Mesenchymal stem cell (in vitro differentiated cells and primary cell): ENCODE results near the gene DNAH3.
A peak's percentile ranks its signal among the peaks of the same experiment; 100 is the strongest.

Experiments used
- DNase-seq: peaks from one replicate; pipeline ENCODE4 v3.0.0-alpha.2; 2013
- H2AFZ ChIP-seq: one replicate; pipeline ENCODE4 v1.6.1; 2013; ENCODE audit warnings: low read depth, mild to moderate bottlenecking, control low read depth, inconsistent platforms, low read length, moderate library complexity
- H2AK5ac ChIP-seq: 2 replicates; pipeline ENCODE4 v1.6.1; 2013; ENCODE audit warnings: low read length, moderate library complexity, mild to moderate bottlenecking, inconsistent platforms; ENCODE audit not compliant: severe bottlenecking
- H2BK120ac ChIP-seq: one replicate; pipeline ENCODE4 v1.6.1; 2013; ENCODE audit warnings: low read depth, mild to moderate bottlenecking, inconsistent platforms, low read length, moderate library complexity
- H2BK12ac ChIP-seq, 2 experiments: one replicate each; pipeline ENCODE4 v1.6.1; 2013; ENCODE audit warnings: inconsistent platforms in 2 of 2, low read length in 2 of 2, mild to moderate bottlenecking in 2 of 2, moderate library complexity in 2 of 2, control low read depth in 1 of 2
- H2BK15ac ChIP-seq: one replicate; pipeline ENCODE4 v1.6.1; 2013; ENCODE audit warnings: mild to moderate bottlenecking, low read depth, inconsistent platforms; ENCODE audit not compliant: poor library complexity, severe bottlenecking
- H2BK5ac ChIP-seq: 2 replicates; pipeline ENCODE4 v1.6.1; 2013; ENCODE audit warnings: low read depth, mild to moderate bottlenecking, low read length, control low read depth, inconsistent platforms; ENCODE audit not compliant: poor library complexity, severe bottlenecking
- H3K14ac ChIP-seq, 2 experiments: one replicate each; pipeline ENCODE4 v1.6.1; 2013; ENCODE audit warnings: inconsistent platforms in 2 of 2, low read length in 2 of 2, control low read depth in 1 of 2, mild to moderate bottlenecking in 1 of 2, moderate library complexity in 1 of 2
- H3K18ac ChIP-seq, 2 experiments: one replicate each; pipeline ENCODE4 v1.6.1; 2013; ENCODE audit warnings: inconsistent platforms in 2 of 2, low read length in 2 of 2, control low read depth in 1 of 2, low read depth in 1 of 2, mild to moderate bottlenecking in 1 of 2
- H3K23ac ChIP-seq, 2 experiments: one replicate each; pipeline ENCODE4 v1.6.1; 2013; ENCODE audit warnings: inconsistent platforms in 2 of 2, low read length in 2 of 2, mild to moderate bottlenecking in 2 of 2, moderate library complexity in 2 of 2, control low read depth in 1 of 2
- H3K27ac ChIP-seq: 2 replicates; pipeline ENCODE4 v1.5.1; 2013; ENCODE audit warnings: mild to moderate bottlenecking, moderate library complexity, low read length, control low read depth, inconsistent platforms; ENCODE audit not compliant: poor library complexity, severe bottlenecking
- H3K27me3 ChIP-seq, 2 experiments: 2 replicates each; pipeline versions ENCODE4 v1.6.1 to v1.7.0; 2013; ENCODE audit warnings: low read length in 2 of 2, mild to moderate bottlenecking in 2 of 2, moderate library complexity in 2 of 2, control low read depth in 1 of 2, inconsistent platforms in 1 of 2; ENCODE audit not compliant: control insufficient read depth in 1 of 2, insufficient read depth in 1 of 2
- H3K36me3 ChIP-seq, 2 experiments: 2 replicates each; pipeline versions ENCODE4 v1.6.1 to v1.7.0; 2013; ENCODE audit warnings: low read length in 2 of 2, control low read depth in 1 of 2, inconsistent platforms in 1 of 2, low read depth in 1 of 2, mild to moderate bottlenecking in 1 of 2; ENCODE audit not compliant: insufficient read depth in 2 of 2, control insufficient read depth in 1 of 2
- H3K4ac ChIP-seq, 2 experiments: one replicate each; pipeline ENCODE4 v1.6.1; 2013; ENCODE audit warnings: inconsistent platforms in 2 of 2, low read length in 2 of 2, mild to moderate bottlenecking in 2 of 2, moderate library complexity in 2 of 2, control low read depth in 1 of 2, low read depth in 1 of 2
- H3K4me1 ChIP-seq: 2 replicates; pipeline ENCODE4 v1.6.1; 2013; ENCODE audit warnings: low read depth, low read length, control low read depth; ENCODE audit not compliant: control insufficient read depth, insufficient read depth
- H3K4me2 ChIP-seq: 2 replicates; pipeline ENCODE4 v1.6.1; 2013; ENCODE audit warnings: low read length, mild to moderate bottlenecking, inconsistent platforms; ENCODE audit not compliant: poor library complexity, severe bottlenecking
- H3K4me3 ChIP-seq, 2 experiments: 2 replicates each; pipeline versions ENCODE4 v1.5.1 to v1.7.0; 2013; ENCODE audit warnings: low read length in 2 of 2, mild to moderate bottlenecking in 2 of 2, control low read depth in 1 of 2, low read depth in 1 of 2; ENCODE audit not compliant: insufficient read depth in 1 of 2
- H3K79me1 ChIP-seq: replicated peaks from 2 replicates; pipeline ENCODE4 v1.6.1; 2013; ENCODE audit warnings: mild to moderate bottlenecking, control low read depth, low read length, inconsistent platforms; ENCODE audit not compliant: poor library complexity, severe bottlenecking
- H3K9ac ChIP-seq: 2 replicates; pipeline ENCODE4 v1.7.0; 2013; ENCODE audit warnings: mild to moderate bottlenecking, low read length, moderate library complexity
- H3K9me3 ChIP-seq: 2 replicates; pipeline ENCODE4 v1.7.0; 2013; ENCODE audit warnings: mild to moderate bottlenecking, low read length; ENCODE audit not compliant: control insufficient read depth
- H4K8ac ChIP-seq: one replicate; pipeline ENCODE4 v1.6.1; 2013; ENCODE audit warnings: inconsistent platforms, mild to moderate bottlenecking, low read length, moderate library complexity
- H4K91ac ChIP-seq: one replicate; pipeline ENCODE4 v1.6.1; 2013; ENCODE audit warnings: mild to moderate bottlenecking, low read length, inconsistent platforms
- WGBS: methylation state at CpG from one replicate; pipeline ENCODE4 v1.1.7; 2013; ENCODE audit warnings: mixed read lengths; 5-methylcytosine and 5-hydroxymethylcytosine counted together

The DNAH3 gene

DNA sequence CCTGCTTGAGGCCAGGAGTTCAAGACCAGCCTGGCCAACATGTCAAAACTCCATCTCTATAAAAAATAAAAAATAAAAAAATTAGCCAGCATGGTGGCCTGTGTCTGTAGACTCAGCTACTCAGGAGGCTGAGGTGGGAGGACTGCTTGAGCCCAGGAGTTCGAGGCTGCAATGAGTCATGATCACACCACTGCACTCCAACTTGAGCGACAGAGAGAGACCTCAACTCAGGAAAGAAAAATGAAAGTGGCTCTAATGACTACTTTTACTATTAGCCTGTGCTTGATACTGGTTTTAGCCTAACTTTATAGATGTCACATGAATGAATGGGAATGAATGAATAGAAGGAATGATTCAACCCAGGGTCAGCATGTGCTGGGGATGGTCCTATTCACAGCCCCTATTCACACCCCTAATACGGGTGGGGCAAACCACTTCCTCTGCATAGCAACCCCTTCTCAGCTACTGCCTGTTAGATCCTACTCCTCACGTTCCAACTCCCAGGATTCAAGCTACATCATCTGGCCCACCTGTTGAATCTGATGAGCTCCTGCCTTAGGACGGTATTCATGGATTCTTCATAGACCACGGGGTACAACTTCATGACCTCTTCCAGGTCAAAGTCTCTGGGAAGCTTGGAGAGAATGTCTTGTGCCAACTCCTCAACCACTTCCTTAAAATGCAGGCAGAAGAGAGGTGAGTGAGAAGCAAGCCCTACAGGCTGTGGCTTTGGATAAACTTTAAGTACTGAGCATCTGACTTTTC is 209.6 kb downstream of the DNAH3 start:
- Histone ChIP-seq H3K27ac (no peak overlapping the region), H3K4ac (no peak overlapping the region)
- WGBS = 79% methylated on average over 5 of the region's 6 CpGs

GRCh38 chr16:20939611-20940010 is 211.0 kb downstream of the DNAH3 start:
- no peak overlapping the region for H3K4me3 ChIP-seq
- no peak overlapping the region for H4K91ac ChIP-seq
- H3K27ac ChIP-seq = no peak overlapping the region
- no peak overlapping the region for H3K14ac ChIP-seq
- H3K4me1 ChIP-seq = no peaks in the 10 kb centered on the region
- no peak overlapping the region for H3K23ac ChIP-seq
- H3K18ac ChIP-seq = no peak overlapping the region
- H2AFZ ChIP-seq = no peak overlapping the region
- no peaks in the 10 kb centered on the region for H3K27me3 ChIP-seq
- DNase-seq = no peak
- no peak overlapping the region for H2BK12ac ChIP-seq
- no peak overlapping the region for H3K4me2 ChIP-seq
- no peak overlapping the region for H3K9ac ChIP-seq
- no peak overlapping the region for H2AK5ac ChIP-seq
- no peaks in the 10 kb centered on the region for H3K36me3 ChIP-seq
- no peak overlapping the region for H2BK5ac ChIP-seq
- no peaks in the 10 kb centered on the region for H3K9me3 ChIP-seq
- no peak overlapping the region for H2BK120ac ChIP-seq
- H3K4ac ChIP-seq = no peak overlapping the region
- no peak overlapping the region for H2BK15ac ChIP-seq
- H3K79me1 ChIP-seq = no peaks in the 10 kb centered on the region
- H4K8ac ChIP-seq = no peak overlapping the region

More for the DNA sequence above, 209.6 kb downstream of the DNAH3 start:
- H2BK15ac ChIP-seq = no peak overlapping the region
- no peak overlapping the region for H2AFZ ChIP-seq
- no peaks in the 10 kb centered on the region for H3K79me1 ChIP-seq
- no peak overlapping the region for H3K4me2 ChIP-seq
- H2BK5ac ChIP-seq = peak overlapping the region; percentile 9
- no peak for DNase-seq
- no peaks in the 10 kb centered on the region for H3K4me1 ChIP-seq
- no peak overlapping the region for H3K14ac ChIP-seq
- H2BK120ac ChIP-seq = no peak overlapping the region
- no peak overlapping the region for H3K4me3 ChIP-seq
- H3K36me3 ChIP-seq = no peaks in the 10 kb centered on the region
- H4K91ac ChIP-seq = no peak overlapping the region
- H2BK12ac ChIP-seq = no peak overlapping the region
- H3K23ac ChIP-seq = no peak overlapping the region
- H4K8ac ChIP-seq = no peak overlapping the region
- H3K27me3 ChIP-seq = no peaks in the 10 kb centered on the region
- no peak overlapping the region for H3K18ac ChIP-seq
- H3K9me3 ChIP-seq = no peaks in the 10 kb centered on the region
- H2AK5ac ChIP-seq = no peak overlapping the region
- H3K9ac ChIP-seq = no peak overlapping the region

- Histone ChIP-seq H3K4me1 (no peaks in the 10 kb centered on the region), H4K91ac (no peak overlapping the region), H3K36me3 (no peaks in the 10 kb centered on the region), H2AK5ac (no peak overlapping the region), H2BK12ac (no peak overlapping the region), H2BK5ac (no peak overlapping the region), H2BK15ac (no peak overlapping the region), H3K23ac (no peak overlapping the region), H3K14ac (no peak overlapping the region), H3K27me3 (no peaks in the 10 kb centered on the region), H3K4ac (no peak overlapping the region), H3K27ac (no peak overlapping the region), H2AFZ (no peak overlapping the region), H4K8ac (no peak overlapping the region), H3K9me3 (no peaks in the 10 kb centered on the region), H3K4me2 (no peak overlapping the region), H2BK120ac (no peak overlapping the region), H3K9ac (peak overlapping the region; percentile 17), H3K4me3 (no peak overlapping the region), H3K18ac (no peak overlapping the region), H3K79me1 (no peaks in the 10 kb centered on the region)
- 62% methylated on average over 2 of the region's 2 CpGs for WGBS
- DNase-seq = no peak
Measured at GRCh38 chr16:20938426-20938825, 212.2 kb downstream of the DNAH3 start.

GRCh38 chr16:20937736-20938135 is 212.9 kb downstream of the DNAH3 start:
- H3K36me3 ChIP-seq = no peaks in the 10 kb centered on the region
- no peaks in the 10 kb centered on the region for H3K79me1 ChIP-seq
- H3K9me3 ChIP-seq = no peaks in the 10 kb centered on the region
- H3K4ac ChIP-seq = no peak overlapping the region
- no peak overlapping the region for H2AK5ac ChIP-seq
- H2BK5ac ChIP-seq = no peak overlapping the region
- no peak overlapping the region for H3K4me3 ChIP-seq
- no peak overlapping the region for H3K27ac ChIP-seq
- no peak overlapping the region for H4K8ac ChIP-seq
- H3K4me1 ChIP-seq = no peaks in the 10 kb centered on the region
- H3K27me3 ChIP-seq = no peaks in the 10 kb centered on the region
- no peak overlapping the region for H3K18ac ChIP-seq
- H2BK15ac ChIP-seq = no peak overlapping the region
- H2BK12ac ChIP-seq = no peak overlapping the region
- H2AFZ ChIP-seq = no peak overlapping the region
- no peak overlapping the region for H3K23ac ChIP-seq
- H3K14ac ChIP-seq = no peak overlapping the region
- H4K91ac ChIP-seq = no peak overlapping the region
- DNase-seq = no peak
- H3K4me2 ChIP-seq = no peak overlapping the region
- 91% methylated on average over 6 of the region's 6 CpGs for WGBS
- H2BK120ac ChIP-seq = no peak overlapping the region
- no peak overlapping the region for H3K9ac ChIP-seq
